AG09309 (cell line): ENCODE results near the gene CFLAR.
A peak's percentile ranks its signal among the peaks of the same experiment; 100 is the strongest.
"Not testable (repeated sequence)": the region's sequence is repeated elsewhere in the genome, so short reads cannot be mapped to it uniquely, and the experiment has no call there.

Experiments
- DNase-seq: peaks from one replicate; pipeline ENCODE4 v3.0.0-alpha.2; 2010; ENCODE audit warnings: low read depth
- H3K4me3 ChIP-seq: 2 replicates; pipeline ENCODE4 v1.5.1; 2011; ENCODE audit warnings: mild to moderate bottlenecking, low read depth, low read length, moderate library complexity; ENCODE audit not compliant: control insufficient read depth
- TF ChIP-seq, protein P1 (sequence below): IDR thresholded peaks from 2 replicates; pipeline ENCODE4 v1.5.1; 2011; ENCODE audit warnings: mild to moderate bottlenecking, low read depth, low read length, inconsistent platforms; ENCODE audit not compliant: insufficient read depth, control insufficient read depth; ENCODE audit errors: missing control alignments

Gene CFLAR

DNA sequence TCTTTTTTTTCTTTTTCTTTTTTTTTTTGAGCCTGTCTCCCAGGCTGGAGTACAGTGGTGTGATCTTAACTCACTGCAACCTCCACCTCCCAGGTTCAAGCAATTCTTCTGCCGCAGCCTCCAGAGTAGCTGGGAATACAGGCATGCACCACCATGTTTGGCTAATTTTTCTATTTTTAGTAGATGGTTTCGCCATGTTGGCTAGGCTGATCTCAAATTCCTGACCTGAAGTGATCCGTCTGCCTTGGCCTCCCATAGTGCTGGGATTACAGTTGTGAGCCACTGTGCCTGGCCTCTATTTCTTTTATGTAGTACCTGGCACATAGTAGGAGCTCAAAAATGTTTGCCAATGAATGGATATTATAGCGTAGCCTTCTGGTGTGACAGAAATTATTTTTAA is 6.8 kb upstream of the CFLAR start:
- H3K4me3 ChIP-seq = no peak overlapping the region
- no peak for DNase-seq
- TF ChIP-seq, protein P1, sequence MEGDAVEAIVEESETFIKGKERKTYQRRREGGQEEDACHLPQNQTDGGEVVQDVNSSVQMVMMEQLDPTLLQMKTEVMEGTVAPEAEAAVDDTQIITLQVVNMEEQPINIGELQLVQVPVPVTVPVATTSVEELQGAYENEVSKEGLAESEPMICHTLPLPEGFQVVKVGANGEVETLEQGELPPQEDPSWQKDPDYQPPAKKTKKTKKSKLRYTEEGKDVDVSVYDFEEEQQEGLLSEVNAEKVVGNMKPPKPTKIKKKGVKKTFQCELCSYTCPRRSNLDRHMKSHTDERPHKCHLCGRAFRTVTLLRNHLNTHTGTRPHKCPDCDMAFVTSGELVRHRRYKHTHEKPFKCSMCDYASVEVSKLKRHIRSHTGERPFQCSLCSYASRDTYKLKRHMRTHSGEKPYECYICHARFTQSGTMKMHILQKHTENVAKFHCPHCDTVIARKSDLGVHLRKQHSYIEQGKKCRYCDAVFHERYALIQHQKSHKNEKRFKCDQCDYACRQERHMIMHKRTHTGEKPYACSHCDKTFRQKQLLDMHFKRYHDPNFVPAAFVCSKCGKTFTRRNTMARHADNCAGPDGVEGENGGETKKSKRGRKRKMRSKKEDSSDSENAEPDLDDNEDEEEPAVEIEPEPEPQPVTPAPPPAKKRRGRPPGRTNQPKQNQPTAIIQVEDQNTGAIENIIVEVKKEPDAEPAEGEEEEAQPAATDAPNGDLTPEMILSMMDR = no peak

DNA sequence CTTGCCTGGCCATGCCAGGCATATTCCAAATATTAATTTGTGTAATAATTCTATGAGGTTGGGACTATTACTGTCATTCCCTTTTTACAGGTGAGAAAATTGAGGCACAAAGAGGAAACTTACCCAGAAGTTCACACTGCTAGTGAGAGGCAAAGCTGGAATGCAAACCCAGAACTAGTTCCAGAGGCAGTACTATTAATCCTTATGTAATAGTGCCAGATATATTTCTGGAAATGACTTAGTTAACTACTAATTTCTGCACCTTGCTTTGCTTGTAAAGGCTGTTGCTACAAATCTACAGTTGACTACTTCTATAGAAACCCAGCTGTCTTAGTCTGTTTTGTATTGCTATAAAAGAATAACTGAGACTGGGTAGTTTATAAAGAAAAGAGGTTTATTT is 5.3 kb upstream of the CFLAR start:
- no peak overlapping the region for H3K4me3 ChIP-seq
- TF ChIP-seq, protein P1 = no peak
- no peak for DNase-seq

DNA sequence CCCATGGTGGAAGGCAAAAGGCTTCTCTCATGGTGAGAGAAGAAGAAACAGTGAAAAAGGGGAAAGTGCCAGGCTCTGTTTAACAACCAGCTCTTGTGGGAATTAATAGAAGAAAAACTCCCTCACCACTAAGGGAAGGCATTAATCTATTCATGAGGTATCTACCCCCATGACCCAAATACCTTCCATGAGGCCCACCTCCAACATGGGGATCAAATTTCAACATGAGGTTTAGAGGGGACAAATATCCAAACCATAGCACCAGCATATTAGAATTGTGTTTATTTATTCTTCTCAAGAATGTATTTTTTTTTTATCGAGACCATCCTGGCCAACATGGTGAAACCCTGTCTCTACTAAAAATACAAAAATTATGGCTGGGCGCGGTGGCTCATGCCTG is 4.9 kb upstream of the CFLAR start:
- no peak overlapping the region for H3K4me3 ChIP-seq
- no peak for DNase-seq
- TF ChIP-seq, protein P1 = no peak

DNA sequence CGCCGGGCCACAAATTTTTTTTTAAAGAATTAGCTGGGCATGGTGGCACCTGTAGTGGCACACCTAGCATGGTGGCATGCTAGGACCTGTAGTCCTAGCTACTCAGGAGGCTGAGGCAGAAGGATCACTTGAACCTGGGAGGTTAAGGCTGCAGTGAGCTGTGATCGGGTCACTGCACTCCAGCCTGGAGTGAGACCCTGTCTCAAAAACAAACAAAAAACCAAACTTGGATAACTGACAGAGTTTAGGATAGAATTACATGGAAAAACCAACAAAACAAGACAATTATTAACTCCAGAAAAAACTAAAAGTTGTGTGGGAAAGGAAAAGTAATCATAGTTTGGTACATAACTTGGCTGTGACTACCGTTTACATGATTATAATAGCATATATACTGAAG is 1.6 kb upstream of the CFLAR start:
- no peak for DNase-seq
- TF ChIP-seq, protein P1 = no peak
- H3K4me3 ChIP-seq = no peak overlapping the region

DNA sequence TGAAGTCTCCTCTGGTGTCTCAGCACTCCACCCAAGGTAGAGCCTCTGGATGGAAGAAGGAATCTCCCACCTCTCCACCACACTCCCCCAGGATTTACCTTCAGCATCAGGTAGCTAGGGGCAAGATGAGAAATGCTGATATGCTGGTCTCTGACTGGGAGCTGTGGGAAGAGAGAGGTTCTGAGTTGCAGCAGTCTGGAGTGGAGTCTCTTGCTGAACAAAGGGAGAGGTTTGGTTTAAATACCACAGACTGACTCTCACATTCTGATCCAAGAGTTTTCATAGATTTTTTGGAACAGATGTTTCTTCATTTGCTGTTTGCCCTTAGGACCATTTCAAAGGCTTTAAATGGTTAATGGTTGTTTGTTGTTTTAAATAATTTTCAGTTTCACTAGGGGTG is 1.1 kb upstream of the CFLAR start:
- H3K4me3 ChIP-seq = no peak overlapping the region
- TF ChIP-seq, protein P1 = no peak
- no peak for DNase-seq

DNA sequence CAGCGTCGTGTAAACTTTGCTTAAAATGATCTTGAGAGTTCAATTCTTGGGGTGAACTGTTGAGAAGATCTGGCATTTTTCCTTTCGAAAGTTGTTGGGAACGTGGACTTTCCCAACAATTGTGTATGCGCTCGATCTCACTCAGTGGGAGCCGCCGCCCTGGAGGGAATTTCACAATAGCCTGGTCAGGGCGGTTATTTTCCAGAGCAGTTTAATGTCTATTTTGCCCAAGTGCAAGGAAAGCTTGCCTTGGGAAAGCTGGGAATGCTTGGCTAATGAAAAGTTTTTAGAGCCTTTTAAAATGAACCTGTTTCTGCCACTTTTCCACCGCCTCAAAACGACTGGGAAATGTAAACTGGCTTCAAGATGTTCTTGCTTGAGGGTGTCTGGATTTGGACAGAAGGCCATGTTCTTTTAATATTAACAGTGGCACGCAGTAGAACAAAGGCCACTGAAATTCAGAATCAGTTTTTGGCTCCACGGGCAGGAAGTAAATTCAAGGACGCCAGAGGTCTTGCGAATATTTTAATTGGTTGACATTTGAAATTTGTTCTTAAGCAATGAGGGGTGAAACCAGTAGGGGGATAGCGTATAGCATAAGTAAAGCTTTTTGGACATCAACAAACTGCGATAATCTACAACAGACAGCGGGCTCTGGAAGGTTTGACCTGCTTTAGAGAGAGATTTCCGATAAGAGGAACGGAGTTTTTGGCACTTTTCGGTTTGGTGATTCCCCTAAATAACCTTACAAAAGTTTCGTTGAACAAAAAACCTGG is 1.2 kb downstream of the CFLAR start:
- peak; percentile 76 for DNase-seq
- TF ChIP-seq, protein P1 = peak; percentile 39
- H3K4me3 ChIP-seq = peak overlapping the region; percentile 82

DNA sequence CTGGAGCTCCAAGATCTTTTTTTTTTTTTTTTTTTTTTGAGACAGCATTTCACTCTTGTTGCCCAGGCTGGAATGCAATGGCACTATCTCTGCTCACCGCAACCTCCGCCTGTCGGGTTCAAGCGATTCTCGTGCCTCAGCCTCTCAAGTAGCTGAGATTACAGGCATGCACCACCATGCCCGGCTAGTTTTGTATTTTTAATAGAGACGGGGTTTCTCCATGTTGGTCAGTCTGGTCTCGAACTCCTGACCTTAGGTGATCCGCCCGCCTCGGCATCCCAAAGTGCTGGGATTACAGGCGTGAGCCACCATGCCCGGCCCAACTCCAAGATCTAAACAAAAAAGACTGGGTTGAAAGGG is 1.8 kb downstream of the CFLAR start:
- not testable (repeated sequence) for DNase-seq
- peak overlapping the region; percentile 82 for H3K4me3 ChIP-seq
